HepG2 (cell line): Measurements from ENCODE around the gene UNKL. TPM values are rescaled to one million over a fixed set of nuclear protein-coding genes. Genes with fewer than 3 reads are reported as not detected.

Experiments
- ATAC-seq: fragments of 200-7000 bp; cut with Tn5 transposase; 3 replicates; pipeline ENCODE4 v1.9.1; 2020; ENCODE audit warnings: mild to moderate bottlenecking, moderate library complexity
- BruUV-seq: library from RNA; stranded (reverse); fragments of 400-500 nt; replicated peaks from 2 replicates; lab custom pipeline; 2021; lab: Mats Ljungman, UMichigan
- CTCF ChIA-PET: fragments of 300-600 bp; formaldehyde crosslinking; extraction: SDS; loops from one replicate; lab custom pipeline; 2021; ENCODE audit warnings: low total read pairs, inconsistent platforms, low intra/inter-chr PET ratio; lab: Yijun Ruan, JAX
- POLR2A ChIA-PET: fragments of 350-600 bp; sonication (Branson Sonifier 250); formaldehyde crosslinking; loops from one replicate; lab custom pipeline; 2020; ENCODE audit warnings: antibody characterized with exemption, inconsistent platforms; lab: Yijun Ruan, JAX
- DNase-seq: peaks from one replicate; pipeline ENCODE4 v3.0.0-alpha.2; 2015; ENCODE audit warnings: low spot score
- FAIRE-seq: peaks from 3 replicates; lab custom pipeline; 2011; peaks lifted over from hg19 to GRCh38; lab: Jason Lieb, UNC
- H2AFZ ChIP-seq: one replicate; pipeline ENCODE4 v1.6.1; 2011; ENCODE audit warnings: low read length, inconsistent platforms
- H3K27ac ChIP-seq: fragments of 300-600 bp; 3 replicates; pipeline ENCODE4 v1.8.0; 2011; ENCODE audit warnings: mixed run types, mild to moderate bottlenecking, mixed read lengths, low read length, inconsistent platforms; ENCODE audit not compliant: insufficient read depth; ENCODE audit errors: extremely low read length
- H3K27me3 ChIP-seq, 2 experiments: fragments of 200-600 bp in 1 of 2; 2 replicates in 1 of 2; 3 replicates in 1 of 2; pipeline versions ENCODE4 v1.6.0 to v1.8.0; 2011; ENCODE audit warnings: low read length in 2 of 2, mild to moderate bottlenecking in 2 of 2, moderate library complexity in 2 of 2, inconsistent platforms in 1 of 2; ENCODE audit not compliant: insufficient read depth in 2 of 2, control insufficient read depth in 1 of 2
- H3K36me3 ChIP-seq, 2 experiments: fragments of 200-600 bp in 1 of 2; replicated peaks in 1 of 2; 2 replicates in 1 of 2; 3 replicates in 1 of 2; pipeline versions ENCODE4 v1.5.1 to v1.8.0; 2011; ENCODE audit warnings: low read length in 2 of 2, inconsistent platforms in 1 of 2; ENCODE audit not compliant: insufficient read depth in 2 of 2, control insufficient read depth in 1 of 2
- H3K4me1 ChIP-seq: 2 replicates; pipeline ENCODE4 v1.5.1; 2012; ENCODE audit warnings: low read length, inconsistent platforms; ENCODE audit not compliant: insufficient read depth
- H3K4me2 ChIP-seq: 2 replicates; pipeline ENCODE4 v1.6.0; 2011; ENCODE audit warnings: low read depth, low read length, inconsistent platforms
- H3K4me3 ChIP-seq, 3 experiments: fragments of 200-600 bp in 1 of 3; sonication (generic), shearing (Covaris generic) in 1 of 3; replicated peaks in 1 of 3; 2 replicates each; pipeline ENCODE4 v1.5.1; 2011 to 2016; ENCODE audit warnings: low read length in 3 of 3, inconsistent platforms in 2 of 3, low read depth in 2 of 3, mild to moderate bottlenecking in 2 of 3, control low read depth in 1 of 3, mixed read lengths in 1 of 3; ENCODE audit not compliant: insufficient read depth in 1 of 3
- H3K79me2 ChIP-seq: one replicate; pipeline ENCODE4 v1.6.1; 2011; ENCODE audit warnings: low read length, inconsistent platforms; ENCODE audit not compliant: insufficient read depth
- H3K9ac ChIP-seq: 2 replicates; pipeline ENCODE4 v1.6.0; 2011; ENCODE audit warnings: mild to moderate bottlenecking, low read depth, low read length, inconsistent platforms; ENCODE audit not compliant: insufficient read depth
- H3K9me3 ChIP-seq: 2 replicates; pipeline ENCODE4 v1.5.1; 2012; ENCODE audit warnings: mild to moderate bottlenecking, low read length
- H4K20me1 ChIP-seq: 2 replicates; pipeline ENCODE4 v1.6.0; 2011; ENCODE audit warnings: inconsistent platforms, mild to moderate bottlenecking, low read length, moderate library complexity; ENCODE audit not compliant: insufficient read depth
- HOXA3 ChIP-seq: sonication (generic); formaldehyde crosslinking; IDR thresholded peaks from 2 replicates; pipeline ENCODE4 v1.5.0; 2020; ENCODE audit warnings: missing genetic modification reagents
- KMT2A ChIP-seq: sonication (generic); formaldehyde crosslinking; IDR thresholded peaks from 2 replicates; pipeline ENCODE4 v1.4.0; 2020; ENCODE audit warnings: missing genetic modification reagents
- MTA1 ChIP-seq: sonication (generic); formaldehyde crosslinking; IDR thresholded peaks from 2 replicates; pipeline ENCODE4 v1.4.0; 2020; ENCODE audit warnings: missing genetic modification reagents, mild to moderate bottlenecking, borderline replicate concordance
- NONO ChIP-seq, 2 experiments: fragments of 450-650 bp in 1 of 2; sonication (generic) in 1 of 2; formaldehyde crosslinking in 1 of 2; IDR thresholded peaks in 1 of 2; conservative IDR thresholded peaks in 1 of 2; 2 replicates each; pipeline versions ENCODE4 v1.6.1 to v1.8.0; 2017 to 2022; ENCODE audit warnings: mild to moderate bottlenecking in 1 of 2, missing genetic modification reagents in 1 of 2, moderate library complexity in 1 of 2
- POGZ ChIP-seq: sonication (generic); formaldehyde crosslinking; IDR thresholded peaks from 2 replicates; pipeline ENCODE4 v1.4.0; 2020; ENCODE audit warnings: mild to moderate bottlenecking, missing genetic modification reagents
- POLR2AphosphoS5 ChIP-seq: IDR thresholded peaks from 2 replicates; pipeline ENCODE4 v1.6.1; 2012; ENCODE audit warnings: low read depth, low read length
- REPIN1 ChIP-seq: sonication (generic); formaldehyde crosslinking; IDR thresholded peaks from 2 replicates; pipeline ENCODE4 v1.8.0; 2022; ENCODE audit warnings: missing genetic modification reagents, low read depth, mild to moderate bottlenecking, borderline replicate concordance
- SCMH1 ChIP-seq: sonication (generic); formaldehyde crosslinking; IDR thresholded peaks from 2 replicates; pipeline ENCODE4 v1.9.0; 2021; ENCODE audit warnings: missing genetic modification reagents, mild to moderate bottlenecking, borderline replicate concordance
- SNAI1 ChIP-seq: sonication (generic); formaldehyde crosslinking; IDR thresholded peaks from 2 replicates; pipeline ENCODE4 v1.5.0; 2020; ENCODE audit warnings: mild to moderate bottlenecking, missing genetic modification reagents, borderline replicate concordance
- ZBTB7A ChIP-seq: sonication (generic); formaldehyde crosslinking; IDR thresholded peaks from 2 replicates; pipeline ENCODE4 v1.8.0; 2022; ENCODE audit warnings: mild to moderate bottlenecking, missing genetic modification reagents
- ZNF563 ChIP-seq: sonication (generic); formaldehyde crosslinking; IDR thresholded peaks from 2 replicates; pipeline ENCODE4 v1.8.0; 2022; ENCODE audit warnings: mild to moderate bottlenecking, moderate library complexity, missing genetic modification reagents
- ZNF598 ChIP-seq: sonication (generic); formaldehyde crosslinking; IDR thresholded peaks from 2 replicates; pipeline ENCODE4 v1.5.1; 2020; ENCODE audit warnings: mild to moderate bottlenecking, missing genetic modification reagents, borderline replicate concordance
- ZNF605 ChIP-seq: sonication (generic); formaldehyde crosslinking; IDR thresholded peaks from 2 replicates; pipeline ENCODE4 v1.8.0; 2022; ENCODE audit warnings: mild to moderate bottlenecking, missing genetic modification reagents
- ZNF709 ChIP-seq: sonication (generic); formaldehyde crosslinking; IDR thresholded peaks from 2 replicates; pipeline ENCODE4 v1.5.0; 2020; ENCODE audit warnings: mild to moderate bottlenecking, missing genetic modification reagents
- WGBS: methylation state at CpG from one replicate; pipeline ENCODE4 v1.1.6; 2017; ENCODE audit warnings: low lambda C conversion rate; 5-methylcytosine and 5-hydroxymethylcytosine counted together
- in situ Hi-C: cut with HindIII; loops from 2 replicates; pipeline ENCODE4 v1.10.0; 2017; ENCODE audit warnings: low pct_unique_long_range_greater_than_20kb; ENCODE audit not compliant: extremely low pct_ligation_motif_present
- intact Hi-C: fragments of 100-400 bp; cut with micrococcal nuclease; formaldehyde crosslinking; loops from one replicate; pipeline ENCODE4 v1.10.0; 2022; ENCODE audit not compliant: unreplicated experiment
- polyA plus RNA-seq, 8 experiments: library from polyadenylated mRNA; depleted of rRNA in 3 of 8; stranded (reverse) in 7 of 8; unstranded in 1 of 8; fragments of >200 nt; fragmentation: Illumina TruSeq in 4 of 8; extraction: Trizol in 4 of 8; gene quantifications; 2 replicates each; pipeline versions ENCODE4 v1.2.1 to v1.2.3, GENCODE V29; 2011 to 2016; ENCODE audit warnings: low read depth in 4 of 8, missing spikeins in 1 of 8, mixed read lengths in 1 of 8; ENCODE audit not compliant: insufficient read depth in 1 of 8
- total RNA-seq, 5 experiments: library from RNA; depleted of rRNA; stranded (reverse); fragments of >200 nt; fragmentation: Illumina TruSeq; extraction: Trizol; gene quantifications; 2 replicates each; pipeline ENCODE4 v1.2.3, GENCODE V29; 2016; ENCODE audit warnings: low read depth in 1 of 5
- TF ChIP-seq, protein P1 (sequence below): sonication (generic); formaldehyde crosslinking; IDR thresholded peaks from 2 replicates; pipeline ENCODE4 v1.4.0; 2020; ENCODE audit warnings: missing genetic modification reagents; ENCODE audit errors: not compliant biosample characterization
- TF ChIP-seq, protein P2 (sequence below): sonication (generic); formaldehyde crosslinking; IDR thresholded peaks from 2 replicates; pipeline ENCODE4 v1.8.0; 2022; ENCODE audit warnings: mild to moderate bottlenecking, missing genetic modification reagents, moderate library complexity
- TF ChIP-seq, protein P3 (sequence below): sonication (generic); formaldehyde crosslinking; IDR thresholded peaks from 2 replicates; pipeline ENCODE4 v1.8.1; 2022; ENCODE audit warnings: low read depth, mild to moderate bottlenecking, missing genetic modification reagents
- TF ChIP-seq, protein P4 (sequence below): sonication (generic); formaldehyde crosslinking; IDR thresholded peaks from 2 replicates; pipeline ENCODE4 v1.4.0; 2020; ENCODE audit warnings: mild to moderate bottlenecking, missing genetic modification reagents

Gene UNKL
- total and polyA plus RNA-seq, 2 of the 13 experiments (the other 11 are each of a cell fraction or from before 2014, with no cell fraction given), result 10.4 to 17.6 TPM

- no peak for TF ChIP-seq ZBTB7A (CRISPR knock-in tag)
- TF ChIP-seq POLR2AphosphoS5, result no peak
- TF ChIP-seq KMT2A (CRISPR knock-in tag), result no peak
- no peak for TF ChIP-seq POGZ (CRISPR knock-in tag)
- TF ChIP-seq ZNF709 (CRISPR knock-in tag), result no peak
- no peak for TF ChIP-seq ZNF605 (CRISPR knock-in tag)
- TF ChIP-seq, protein P1, sequence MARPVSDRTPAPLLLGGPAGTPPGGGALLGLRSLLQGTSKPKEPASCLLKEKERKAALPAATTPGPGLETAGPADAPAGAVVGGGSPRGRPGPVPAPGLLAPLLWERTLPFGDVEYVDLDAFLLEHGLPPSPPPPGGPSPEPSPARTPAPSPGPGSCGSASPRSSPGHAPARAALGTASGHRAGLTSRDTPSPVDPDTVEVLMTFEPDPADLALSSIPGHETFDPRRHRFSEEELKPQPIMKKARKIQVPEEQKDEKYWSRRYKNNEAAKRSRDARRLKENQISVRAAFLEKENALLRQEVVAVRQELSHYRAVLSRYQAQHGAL, result no peak
These were observed 23.1 kb upstream of the UNKL start (continued) for GRCh38 chr16:1437606-1438005.

- ATAC-seq (peak; percentile 2; the same call in 2 of the 3 replicates), FAIRE-seq (no peak), DNase-seq (no peak)
- Histone ChIP-seq H3K4me2 (peak overlapping the region; percentile 84), H2AFZ (no peak overlapping the region), H3K36me3 (no peaks in the 10 kb centered on the region), H3K9me3 (no peaks in the 10 kb centered on the region), H3K27me3 (peaks cover 7 to 32% of the 10 kb centered on the region in 2 experiments; a peak in 4 of 5 replicates), H3K4me1 (peaks cover 65% of the 10 kb centered on the region), H4K20me1 (no peaks in the 10 kb centered on the region), H3K27ac (no peak overlapping the region), H3K79me2 (no peaks in the 10 kb centered on the region), H3K9ac (peak overlapping the region; percentile 79; the same call in 1 of the 2 replicates), H3K4me3 (peak overlapping the region in 1 of 3 experiments; percentile 78; a peak in 2 of 6 replicates)
- intact Hi-C loops, result no loop called here
- WGBS, result 90% methylated on average over 43 of the region's 47 CpGs
- CTCF ChIA-PET, result interaction anchor here (1.4 kb wide), 1 partner anchor 73 kb away, joined by 6 read pairs; no protein-coding TSS in a partner anchor
- in situ Hi-C loops, result no loop called here
- POLR2A ChIA-PET, result interaction anchor here (2.2 to 2.6 kb wide), 2 partner anchors 16 kb away, joined by 14 to 19 read pairs; partner anchors contain the start of gene UQCC4
- no TSS peak for BruUV-seq
- no peak for TF ChIP-seq SNAI1 (CRISPR knock-in tag)
- TF ChIP-seq, protein P2, sequence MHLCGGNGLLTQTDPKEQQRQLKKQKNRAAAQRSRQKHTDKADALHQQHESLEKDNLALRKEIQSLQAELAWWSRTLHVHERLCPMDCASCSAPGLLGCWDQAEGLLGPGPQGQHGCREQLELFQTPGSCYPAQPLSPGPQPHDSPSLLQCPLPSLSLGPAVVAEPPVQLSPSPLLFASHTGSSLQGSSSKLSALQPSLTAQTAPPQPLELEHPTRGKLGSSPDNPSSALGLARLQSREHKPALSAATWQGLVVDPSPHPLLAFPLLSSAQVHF (CRISPR knock-in tag), result no peak
- TF ChIP-seq HOXA3 (CRISPR knock-in tag), result 0 out of 2 replicates have a peak, but pooled peaks have one; percentile 20
- TF ChIP-seq ZNF598 (CRISPR knock-in tag), result no peak
- peak; percentile 1; the same call in 1 of the 2 replicates for TF ChIP-seq REPIN1 (CRISPR knock-in tag)
- no peak for TF ChIP-seq SCMH1 (CRISPR knock-in tag)
- TF ChIP-seq, protein P3, sequence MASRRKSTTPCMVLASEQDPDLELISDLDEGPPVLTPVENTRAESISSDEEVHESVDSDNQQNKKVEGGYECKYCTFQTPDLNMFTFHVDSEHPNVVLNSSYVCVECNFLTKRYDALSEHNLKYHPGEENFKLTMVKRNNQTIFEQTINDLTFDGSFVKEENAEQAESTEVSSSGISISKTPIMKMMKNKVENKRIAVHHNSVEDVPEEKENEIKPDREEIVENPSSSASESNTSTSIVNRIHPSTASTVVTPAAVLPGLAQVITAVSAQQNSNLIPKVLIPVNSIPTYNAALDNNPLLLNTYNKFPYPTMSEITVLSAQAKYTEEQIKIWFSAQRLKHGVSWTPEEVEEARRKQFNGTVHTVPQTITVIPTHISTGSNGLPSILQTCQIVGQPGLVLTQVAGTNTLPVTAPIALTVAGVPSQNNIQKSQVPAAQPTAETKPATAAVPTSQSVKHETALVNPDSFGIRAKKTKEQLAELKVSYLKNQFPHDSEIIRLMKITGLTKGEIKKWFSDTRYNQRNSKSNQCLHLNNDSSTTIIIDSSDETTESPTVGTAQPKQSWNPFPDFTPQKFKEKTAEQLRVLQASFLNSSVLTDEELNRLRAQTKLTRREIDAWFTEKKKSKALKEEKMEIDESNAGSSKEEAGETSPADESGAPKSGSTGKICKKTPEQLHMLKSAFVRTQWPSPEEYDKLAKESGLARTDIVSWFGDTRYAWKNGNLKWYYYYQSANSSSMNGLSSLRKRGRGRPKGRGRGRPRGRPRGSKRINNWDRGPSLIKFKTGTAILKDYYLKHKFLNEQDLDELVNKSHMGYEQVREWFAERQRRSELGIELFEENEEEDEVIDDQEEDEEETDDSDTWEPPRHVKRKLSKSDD, result 0 out of 2 replicates have a peak, but pooled peaks have one; percentile 16
- TF ChIP-seq MTA1 (CRISPR knock-in tag), result no peak
- TF ChIP-seq ZNF563 (CRISPR knock-in tag), result no peak
- TF ChIP-seq, protein P4, sequence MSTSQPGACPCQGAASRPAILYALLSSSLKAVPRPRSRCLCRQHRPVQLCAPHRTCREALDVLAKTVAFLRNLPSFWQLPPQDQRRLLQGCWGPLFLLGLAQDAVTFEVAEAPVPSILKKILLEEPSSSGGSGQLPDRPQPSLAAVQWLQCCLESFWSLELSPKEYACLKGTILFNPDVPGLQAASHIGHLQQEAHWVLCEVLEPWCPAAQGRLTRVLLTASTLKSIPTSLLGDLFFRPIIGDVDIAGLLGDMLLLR, result no peak; the same call in 1 of the 2 replicates
- TF ChIP-seq NONO (IDR thresholded peaks at IDR 0.05), result no peak
- TF ChIP-seq NONO (CRISPR knock-in tag; conservative IDR thresholded peaks at IDR 0.05), result 0 out of 2 replicates have a peak, but pooled peaks have one; percentile 19
These were observed 22.3 kb upstream of the UNKL start for GRCh38 chr16:1436731-1437355.
